Spleen (tissue), 7 donors: ENCODE results near the gene AKAP7.
A peak's percentile ranks its signal among the peaks of the same experiment; 100 is the strongest.

ENCODE experiments used
- POLR2AphosphoS5 ChIP-seq, 3 donors: sonication (generic); formaldehyde crosslinking; IDR thresholded peaks; one replicate each; pipeline ENCODE4 v1.5.1; 2017; ENCODE audit warnings: antibody characterized with exemption in 3 of 3
- TF ChIP-seq, protein P1 (sequence below), 11 experiments: fragments of 200-600 bp in 7 of 11; fragments of 450-650 bp in 4 of 11; sonication (generic) in 4 of 11; IDR thresholded peaks in 8 of 11; conservative IDR thresholded peaks in 3 of 11; 1 replicate in 7 of 11; 2 replicates in 4 of 11; pipeline versions ENCODE4 v1.4.0 to v1.8.0; 2016 to 2021; ENCODE audit warnings: antibody characterized with exemption in 11 of 11, inconsistent platforms in 4 of 11, mild to moderate bottlenecking in 1 of 11
- donor health status: DM: no; HTN: no; CAD: no; lungs with moderate emphysema.
- donor health status: DM: no; HTN: no; CAD: no.
- donor health status: DM: no; HTN: no; CAD: no.

GRCh38 chr6:131199568-131200272 is 64.5 kb downstream of the AKAP7 start:
- TF ChIP-seq, protein P1, sequence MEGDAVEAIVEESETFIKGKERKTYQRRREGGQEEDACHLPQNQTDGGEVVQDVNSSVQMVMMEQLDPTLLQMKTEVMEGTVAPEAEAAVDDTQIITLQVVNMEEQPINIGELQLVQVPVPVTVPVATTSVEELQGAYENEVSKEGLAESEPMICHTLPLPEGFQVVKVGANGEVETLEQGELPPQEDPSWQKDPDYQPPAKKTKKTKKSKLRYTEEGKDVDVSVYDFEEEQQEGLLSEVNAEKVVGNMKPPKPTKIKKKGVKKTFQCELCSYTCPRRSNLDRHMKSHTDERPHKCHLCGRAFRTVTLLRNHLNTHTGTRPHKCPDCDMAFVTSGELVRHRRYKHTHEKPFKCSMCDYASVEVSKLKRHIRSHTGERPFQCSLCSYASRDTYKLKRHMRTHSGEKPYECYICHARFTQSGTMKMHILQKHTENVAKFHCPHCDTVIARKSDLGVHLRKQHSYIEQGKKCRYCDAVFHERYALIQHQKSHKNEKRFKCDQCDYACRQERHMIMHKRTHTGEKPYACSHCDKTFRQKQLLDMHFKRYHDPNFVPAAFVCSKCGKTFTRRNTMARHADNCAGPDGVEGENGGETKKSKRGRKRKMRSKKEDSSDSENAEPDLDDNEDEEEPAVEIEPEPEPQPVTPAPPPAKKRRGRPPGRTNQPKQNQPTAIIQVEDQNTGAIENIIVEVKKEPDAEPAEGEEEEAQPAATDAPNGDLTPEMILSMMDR (IDR thresholded peaks at IDR 0.05 in 8 of 11, conservative IDR thresholded peaks at IDR 0.05 in 3 of 11): peak; percentile 55 to 96 (median 82)
- TF ChIP-seq POLR2AphosphoS5 (IDR thresholded peaks at IDR 0.05): peak in 1 of 3 donors; percentile 76
